HG02938 (cell line): ENCODE results near the gene NOBOX.
"Not testable (repeated sequence)": the region's sequence is repeated elsewhere in the genome, so short reads cannot be mapped to it uniquely, and the experiment has no call there.

Source experiments
- ATAC-seq: cut with Tn5 transposase; IDR thresholded peaks from one replicate; pipeline ENCODE4 v1.9.1; 2021; ENCODE audit warnings: mild to moderate bottlenecking, moderate library complexity; ENCODE audit not compliant: unreplicated experiment

Gene NOBOX

DNA sequence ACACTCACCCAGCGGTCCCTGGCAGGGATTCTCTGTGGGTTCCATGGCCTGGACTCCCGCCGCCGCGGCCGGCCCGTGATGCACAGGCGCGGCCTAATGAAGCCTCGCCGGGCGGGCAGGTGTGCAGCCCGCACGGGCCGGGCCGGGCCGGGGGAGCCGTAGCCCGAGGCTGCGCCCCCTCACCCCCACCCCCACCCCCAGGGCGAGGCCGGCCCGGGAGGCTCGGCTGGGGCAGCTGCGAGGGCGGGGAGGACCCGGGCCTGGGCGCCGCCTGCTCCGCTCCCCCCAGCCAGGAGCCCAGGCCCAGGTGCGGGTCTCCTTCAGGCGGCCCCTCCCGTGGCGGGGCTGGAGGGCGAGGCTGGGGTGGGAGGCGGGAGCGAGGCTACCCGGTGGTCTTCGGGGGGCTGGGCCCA, at the start of gene NOBOX:
Gene NOBOX, minus strand, starts transcription at position 45 of the 413 bp plus-strand sequence.
- no peak for ATAC-seq

DNA sequence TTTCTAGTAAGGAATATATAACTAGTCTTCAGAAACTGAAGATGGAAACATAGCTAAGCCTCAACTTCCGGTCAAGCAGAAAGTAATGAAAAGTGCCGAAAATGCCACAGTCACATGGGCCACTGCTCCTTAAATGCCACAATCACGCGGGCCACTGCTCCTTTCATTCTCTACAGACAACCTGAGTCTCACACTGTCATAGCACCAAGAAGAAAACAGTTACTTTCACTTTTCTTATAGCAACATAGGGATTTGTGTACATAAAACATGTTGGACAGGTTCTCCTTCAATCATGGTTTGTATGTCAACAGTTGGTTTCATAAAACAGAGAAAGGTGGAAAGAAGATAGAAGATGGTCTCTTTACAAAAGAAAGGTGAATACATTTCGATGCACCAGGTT, 48.6 kb upstream of the NOBOX start:
- peak; percentile 48 for ATAC-seq

DNA sequence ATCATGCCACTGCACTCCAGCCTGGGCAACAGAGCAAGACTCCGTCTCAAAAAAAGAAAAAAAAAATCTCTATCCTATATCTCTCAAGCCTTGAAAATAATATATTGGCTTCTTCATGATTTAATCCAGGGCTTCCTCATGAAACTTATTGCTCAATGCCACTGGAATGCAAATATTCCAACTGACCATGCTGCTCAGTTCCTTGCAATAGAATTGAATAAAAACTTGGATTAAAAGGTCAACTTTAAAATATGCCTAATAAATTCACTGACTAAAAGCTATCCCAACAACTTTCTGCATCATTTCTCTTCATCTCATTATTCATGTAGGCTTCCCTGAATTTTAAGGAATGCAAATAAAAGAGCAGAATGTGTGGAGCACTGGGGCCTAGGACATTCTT, 42.1 kb upstream of the NOBOX start:
- no peak for ATAC-seq

DNA sequence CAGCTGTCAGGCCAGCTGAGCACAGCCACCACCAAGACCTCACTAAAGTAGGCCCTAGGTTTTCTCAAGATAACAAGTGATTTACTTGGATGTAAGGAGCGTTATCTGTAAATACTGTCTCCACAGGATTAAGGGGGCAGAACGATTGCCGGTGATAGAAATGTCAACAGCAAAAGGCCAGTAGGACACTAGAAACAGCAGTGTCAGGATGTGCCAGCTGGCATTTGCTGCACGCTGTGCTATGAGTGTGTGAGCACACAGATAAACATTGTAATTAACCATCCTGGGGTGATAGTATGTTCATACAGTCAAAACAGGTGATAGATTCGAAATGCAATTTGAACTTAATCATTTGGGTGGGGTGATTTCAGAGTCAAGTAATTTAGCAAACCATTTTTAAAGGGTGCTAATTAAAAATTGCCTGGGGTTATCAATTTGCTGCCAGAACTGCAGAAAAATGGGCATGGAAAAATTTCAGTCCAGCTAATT, 36.3 kb upstream of the NOBOX start:
- ATAC-seq: no peak

DNA sequence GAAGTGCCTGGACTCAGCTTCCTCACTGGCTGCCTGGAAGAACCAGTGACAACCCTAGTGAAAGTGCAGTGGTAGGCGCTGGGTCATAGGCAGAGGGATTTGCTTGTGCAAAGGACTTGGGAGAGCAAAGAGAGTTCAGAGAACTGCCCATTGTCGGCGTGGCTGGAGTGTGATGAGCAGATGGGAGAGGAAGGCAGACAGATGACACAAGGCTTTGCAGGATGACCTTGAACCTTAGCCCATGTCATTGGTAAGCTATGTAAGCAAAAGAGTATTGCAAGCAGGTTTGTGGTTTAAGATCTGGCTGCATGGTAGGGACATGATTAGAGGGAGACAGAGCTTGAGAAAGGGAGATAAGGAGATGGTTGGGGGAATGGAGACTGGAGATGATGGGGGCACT, 35.3 kb upstream of the NOBOX start:
- no peak for ATAC-seq

DNA sequence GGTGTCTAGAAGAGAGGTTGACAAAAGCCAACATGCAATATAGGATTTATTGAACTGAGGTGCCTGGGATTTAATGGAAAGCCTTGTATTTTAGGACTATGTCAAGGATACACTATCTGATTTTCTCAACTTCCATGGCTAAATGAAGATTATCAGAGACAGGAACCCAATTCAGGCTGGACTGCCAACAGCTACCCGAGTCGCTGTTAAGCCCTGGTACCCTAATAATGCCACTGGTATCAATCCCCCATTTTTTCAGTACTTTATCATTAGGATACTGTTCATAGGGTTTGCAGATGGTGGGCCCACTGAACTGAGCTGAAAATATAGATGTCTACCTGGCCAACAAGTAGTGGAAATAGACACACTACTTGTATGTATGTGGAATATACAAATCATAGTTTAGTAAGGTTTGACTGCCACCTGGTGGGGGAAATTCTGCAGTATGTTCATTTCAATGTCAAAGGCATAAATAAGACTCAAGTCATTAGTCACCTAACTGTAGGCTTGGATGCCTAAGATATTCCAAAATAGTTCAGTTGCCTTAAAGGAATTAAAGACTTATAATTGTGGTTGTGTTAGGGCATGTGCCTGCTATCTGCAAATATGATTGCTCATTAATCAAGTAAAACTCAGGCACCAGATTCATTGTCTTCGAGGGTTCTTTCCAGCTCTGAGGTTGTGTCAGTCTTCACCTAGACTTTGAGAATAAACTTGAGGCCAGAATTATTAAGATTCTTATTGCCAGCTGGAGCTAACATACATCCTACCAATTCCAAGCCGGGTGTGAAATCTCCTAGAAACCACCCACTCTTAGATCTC, 34.1 kb upstream of the NOBOX start:
- ATAC-seq: peak; percentile 68

DNA sequence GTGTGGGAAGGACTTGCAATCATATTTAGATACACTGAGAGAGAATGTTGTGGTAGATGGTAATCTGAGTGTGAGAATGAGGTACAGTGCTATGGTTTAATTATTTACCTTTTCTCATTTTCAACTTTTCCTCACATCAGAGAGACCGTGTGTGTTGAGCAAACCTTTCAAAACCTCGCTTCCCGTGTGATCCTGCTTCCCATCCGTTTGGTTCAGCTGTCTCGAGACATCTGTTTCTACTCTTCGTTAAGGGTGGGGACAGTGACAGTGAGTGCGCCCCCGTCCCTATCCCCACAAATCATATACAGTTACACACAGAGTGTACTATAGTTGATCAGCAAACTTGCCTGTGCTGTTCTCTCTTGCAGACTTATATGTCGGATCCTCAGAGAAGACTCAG, 33.0 kb upstream of the NOBOX start:
- ATAC-seq: no peak

DNA sequence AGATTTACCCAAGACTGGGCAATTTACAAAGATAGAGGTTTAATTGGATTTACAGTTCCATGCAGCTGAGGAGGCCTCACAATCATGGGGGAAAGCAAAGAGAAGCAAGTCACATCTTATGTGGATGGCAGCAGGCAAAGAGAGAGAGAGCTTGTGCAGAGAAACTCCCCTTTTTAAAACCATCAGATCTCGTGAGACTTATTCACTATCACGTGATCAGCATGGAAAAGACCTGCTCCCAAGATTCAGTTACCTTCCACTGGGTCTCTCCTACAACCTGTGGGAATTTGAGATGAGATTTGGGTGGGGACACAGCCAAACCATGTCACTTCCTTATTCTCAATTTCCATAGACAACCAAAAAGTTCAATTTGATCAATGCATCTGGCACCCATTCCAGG, 24.9 kb upstream of the NOBOX start:
- ATAC-seq: no peak

DNA sequence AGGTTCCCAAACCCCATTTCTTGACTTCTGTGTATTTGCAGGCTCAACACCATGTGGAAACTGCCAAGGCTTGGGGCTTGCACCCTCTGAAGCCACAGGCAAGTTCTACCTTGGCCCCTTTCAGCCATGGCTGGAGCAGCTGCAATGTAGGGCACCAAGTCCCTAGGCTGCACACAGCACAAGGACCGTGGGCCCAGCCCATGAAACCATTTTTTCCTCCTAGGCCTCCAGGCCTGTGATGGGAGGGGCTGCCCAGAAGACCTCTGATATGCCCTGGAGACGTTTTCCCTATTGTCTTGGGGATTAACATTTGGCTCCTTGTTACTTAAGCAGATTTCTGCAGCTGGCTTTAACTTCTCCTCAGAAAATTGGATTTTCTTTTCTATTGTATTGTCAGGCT, 24.0 kb upstream of the NOBOX start:
- ATAC-seq: not testable (repeated sequence)

DNA sequence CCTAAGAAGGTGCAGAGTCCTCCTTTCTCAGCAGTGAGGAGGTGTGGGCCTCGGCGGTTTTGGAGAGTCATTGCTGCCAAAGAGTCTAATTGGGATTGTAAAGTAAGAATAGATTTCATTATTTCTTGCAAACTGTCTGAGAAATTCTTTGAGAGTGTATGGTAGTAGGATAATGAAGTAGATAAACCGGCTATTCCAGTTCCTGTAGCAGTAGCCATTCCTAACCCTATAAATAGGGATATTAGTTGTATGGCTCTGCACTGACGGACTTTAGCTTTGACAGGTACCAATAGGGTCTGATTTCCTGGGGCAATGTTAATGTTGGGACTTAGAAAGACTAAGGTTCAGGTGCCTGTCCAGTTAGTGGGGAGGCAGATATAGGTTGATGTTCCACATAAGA, 15.4 kb upstream of the NOBOX start:
- not testable (repeated sequence) for ATAC-seq

DNA sequence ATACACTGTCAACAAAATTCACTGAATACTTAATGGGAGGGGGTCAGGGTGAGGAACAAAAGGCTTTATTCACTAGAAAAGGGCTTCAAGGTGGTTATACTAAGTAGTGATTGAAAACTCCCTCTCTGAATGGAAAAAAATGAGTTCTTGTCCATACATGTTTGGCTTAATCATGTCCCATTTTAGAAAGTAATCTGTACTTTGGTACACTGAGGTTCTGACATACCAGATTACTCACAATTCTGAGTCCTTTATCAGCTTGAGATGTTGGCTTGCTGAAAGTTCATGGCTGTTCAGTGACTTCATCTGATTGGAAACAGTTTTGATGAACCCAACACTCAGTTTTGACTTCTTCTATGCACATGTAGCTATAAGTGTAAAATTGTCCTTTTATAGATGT, 12.8 kb upstream of the NOBOX start:
- no peak for ATAC-seq

DNA sequence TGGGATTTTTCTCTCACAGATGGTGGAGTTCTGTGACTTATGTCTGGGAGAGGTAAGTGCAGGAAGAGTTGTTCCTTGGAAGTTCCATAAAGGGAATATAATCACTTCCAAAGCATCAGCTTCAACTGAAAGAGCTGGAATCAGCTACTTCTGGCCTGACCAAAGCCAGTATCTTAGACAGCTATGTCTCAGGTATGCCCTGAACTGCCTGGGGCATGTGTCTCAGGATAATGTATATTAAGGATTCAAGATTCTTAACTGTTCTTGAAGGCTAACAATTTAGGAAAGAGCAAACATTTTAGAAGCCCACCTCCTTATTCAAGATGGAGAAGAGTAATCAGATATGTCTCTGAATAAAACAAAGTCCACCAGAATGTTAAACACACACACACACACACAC, 12.4 kb upstream of the NOBOX start:
- ATAC-seq: no peak

DNA sequence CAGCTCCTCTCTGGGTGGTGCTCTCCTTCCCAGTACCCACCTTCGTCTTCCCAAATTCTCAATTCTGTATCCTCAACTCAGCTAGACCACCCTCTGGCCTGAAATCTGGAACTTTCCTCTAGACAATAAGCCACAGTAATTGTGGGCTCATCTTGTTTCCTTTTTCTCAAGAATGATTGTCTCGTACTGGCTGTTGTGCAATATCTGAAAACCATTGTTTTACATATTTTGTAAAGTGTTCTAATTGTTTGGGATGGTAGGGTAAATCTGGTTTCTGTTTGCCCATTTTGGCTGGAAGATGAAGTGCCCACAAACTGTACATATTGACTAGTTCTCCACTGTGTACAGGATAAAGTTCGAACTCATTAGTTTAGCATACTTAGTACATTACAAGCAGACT, 11.3 kb upstream of the NOBOX start:
- ATAC-seq: no peak

DNA sequence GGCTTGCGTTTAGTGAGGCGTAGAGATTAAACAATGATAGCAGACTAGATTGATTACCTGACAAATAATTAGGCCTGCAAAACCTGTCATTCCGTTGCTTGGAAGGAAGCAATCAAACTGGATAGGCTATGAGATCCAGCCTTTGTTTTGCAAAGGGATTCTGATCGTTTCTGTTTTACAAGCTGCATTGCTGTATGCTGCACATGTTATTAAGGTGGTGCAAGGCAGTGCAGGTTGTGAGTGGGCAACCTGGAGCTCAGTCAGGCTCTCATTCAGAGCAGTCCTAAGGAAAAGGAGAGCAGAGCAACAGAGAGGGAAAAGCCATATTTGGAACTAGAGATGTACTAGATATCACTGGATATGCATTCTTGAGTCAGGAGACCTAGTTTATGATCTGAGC, 6.9 kb upstream of the NOBOX start:
- no peak for ATAC-seq

DNA sequence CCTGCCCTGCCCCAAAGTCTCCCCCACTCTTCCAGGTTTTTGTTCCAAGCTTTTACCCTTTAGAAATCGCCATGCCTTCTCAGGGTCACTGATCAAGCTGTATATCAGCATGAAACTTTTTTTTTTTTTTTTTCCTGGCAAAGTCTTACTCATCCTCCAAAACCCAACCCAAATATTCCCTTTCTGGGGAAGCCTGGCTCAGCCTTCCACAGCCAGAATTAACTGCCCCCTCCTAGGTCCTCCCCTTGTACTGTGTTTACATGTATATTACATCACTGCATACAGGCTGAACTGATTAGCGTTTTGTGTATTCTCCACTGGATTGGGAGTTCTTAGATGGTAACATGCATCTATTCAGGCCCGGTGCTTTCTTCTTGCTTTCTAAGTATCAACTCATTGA, 4.6 kb upstream of the NOBOX start:
- ATAC-seq: no peak

DNA sequence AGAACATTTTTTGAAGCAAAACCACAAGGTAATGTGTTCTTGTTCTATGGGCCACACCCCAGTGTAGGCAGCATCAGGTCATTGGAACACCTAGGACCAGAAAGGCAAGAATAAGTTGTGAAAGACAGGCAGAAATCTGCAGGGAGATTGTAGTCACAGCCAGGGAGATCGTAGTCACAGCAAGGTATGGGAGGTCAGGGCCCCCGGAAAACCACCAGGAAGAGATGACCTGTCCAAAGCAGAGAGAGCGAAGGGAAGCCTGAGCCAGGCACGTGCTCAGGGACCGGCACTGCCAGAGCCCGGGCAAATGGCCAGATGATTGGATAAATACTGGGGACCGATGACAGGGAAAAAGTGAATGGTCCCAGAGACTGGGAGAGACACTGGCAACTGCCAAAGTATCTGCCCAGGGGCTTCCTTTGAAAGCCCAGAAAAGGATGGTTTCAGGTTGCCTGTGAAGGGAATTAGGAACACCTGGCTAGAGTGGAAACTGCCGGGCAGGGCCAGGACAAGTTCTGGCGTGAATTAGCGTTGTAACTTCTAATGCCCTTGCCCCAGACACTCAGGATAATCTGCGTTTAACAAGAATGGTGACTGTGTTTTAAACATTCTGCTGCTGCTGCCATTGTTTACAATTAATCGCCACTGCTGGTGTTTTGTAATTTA, 3.9 kb upstream of the NOBOX start:
- ATAC-seq: no peak

DNA sequence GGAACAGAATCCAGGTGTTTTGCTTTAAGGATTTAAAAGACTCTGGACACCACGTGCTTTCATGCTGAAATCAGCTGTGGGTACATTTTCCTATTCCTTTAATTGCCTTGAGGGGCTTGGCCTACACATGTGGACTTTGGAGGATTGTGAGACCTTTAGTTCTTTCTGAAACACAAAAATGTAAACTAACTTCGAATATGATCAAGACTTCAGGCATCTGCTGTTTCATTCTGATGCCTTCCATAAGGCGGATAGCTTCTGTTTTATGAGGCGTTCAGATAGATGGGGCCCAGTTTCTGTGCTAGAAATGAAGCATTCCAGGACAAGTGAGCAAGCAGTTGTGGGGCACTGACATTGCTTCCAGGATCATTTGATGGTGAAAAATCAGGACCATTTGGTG, 1.5 kb upstream of the NOBOX start:
- ATAC-seq: no peak

DNA sequence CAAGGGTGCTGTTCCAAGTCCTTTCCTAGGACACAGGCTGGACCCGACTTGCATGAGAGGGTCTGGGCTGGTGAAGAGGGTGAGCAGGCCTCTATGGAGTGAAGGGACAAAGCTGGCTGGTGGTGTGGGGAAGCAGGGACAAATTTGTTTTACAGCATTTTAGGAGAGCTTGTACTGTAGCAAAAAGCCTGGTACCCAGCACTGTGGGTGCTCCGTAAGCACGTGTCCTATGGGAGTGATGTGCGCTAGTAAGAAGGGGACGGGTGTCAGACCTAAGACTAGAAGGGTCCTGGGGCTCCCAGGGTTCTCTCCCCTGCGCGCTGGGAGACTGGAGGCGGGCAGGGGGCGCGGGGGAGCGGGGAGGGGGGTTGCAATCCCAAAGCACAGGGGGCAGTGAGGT, 391 bp downstream of the NOBOX start:
- no peak for ATAC-seq

DNA sequence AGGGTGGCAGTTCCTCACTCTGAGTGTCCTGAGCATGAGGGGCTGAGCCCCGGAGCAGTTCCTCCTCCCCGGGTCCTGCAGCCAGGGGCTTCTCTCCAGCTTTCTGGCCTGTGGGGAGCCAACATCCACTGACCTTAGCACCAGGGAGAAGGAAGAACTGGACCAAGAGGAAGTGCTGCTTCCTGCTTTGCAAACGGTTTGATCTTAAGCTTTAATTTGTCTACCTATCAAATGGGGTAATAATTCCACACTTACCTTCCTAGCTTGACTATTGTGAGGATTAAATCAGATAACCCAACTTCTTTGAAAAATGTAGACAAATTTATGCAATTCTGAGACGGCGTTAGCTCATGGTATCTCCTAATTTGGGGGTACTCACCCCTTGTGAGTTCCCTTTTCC, 2.0 kb downstream of the NOBOX start:
- no peak for ATAC-seq

DNA sequence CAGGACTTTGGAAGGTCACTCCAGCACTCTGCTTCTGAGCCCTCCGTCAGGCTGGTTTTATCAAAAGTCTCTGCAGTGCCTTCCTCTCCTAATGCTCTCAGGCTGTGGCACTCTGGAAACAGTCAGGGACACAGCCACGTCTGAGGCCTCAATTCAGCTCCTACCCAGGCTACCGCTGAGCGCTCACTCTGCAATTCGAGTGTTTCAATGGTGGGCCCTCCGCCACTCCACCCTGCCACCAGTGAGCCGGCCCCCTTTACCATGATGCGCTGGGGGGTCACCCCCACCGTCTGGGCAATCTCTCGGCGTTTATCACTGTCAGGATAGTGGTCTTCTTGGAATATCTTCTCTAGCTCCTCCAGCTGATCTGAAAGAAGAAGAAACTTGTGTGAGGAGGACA, 3.5 kb downstream of the NOBOX start:
- no peak for ATAC-seq

DNA sequence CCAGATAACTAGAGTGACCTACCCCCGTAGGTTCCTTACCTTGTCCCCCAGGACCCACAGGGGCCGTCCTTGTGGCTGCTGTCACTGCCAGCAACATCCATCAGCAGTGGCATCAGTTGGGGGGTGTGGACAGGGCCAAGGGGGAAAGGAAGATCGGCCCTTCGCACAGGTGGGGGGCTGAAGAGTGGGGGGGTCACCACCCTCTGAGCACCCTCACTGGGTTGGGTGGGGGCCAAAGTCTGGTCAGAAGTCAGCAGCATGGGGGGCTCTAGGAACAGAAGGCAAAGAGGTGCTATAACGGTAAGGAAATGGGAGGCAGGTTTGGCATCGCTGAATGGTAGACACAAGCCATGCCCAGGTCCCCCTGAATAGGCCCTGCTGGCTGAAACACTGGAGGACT, 4.6 kb downstream of the NOBOX start:
- no peak for ATAC-seq

DNA sequence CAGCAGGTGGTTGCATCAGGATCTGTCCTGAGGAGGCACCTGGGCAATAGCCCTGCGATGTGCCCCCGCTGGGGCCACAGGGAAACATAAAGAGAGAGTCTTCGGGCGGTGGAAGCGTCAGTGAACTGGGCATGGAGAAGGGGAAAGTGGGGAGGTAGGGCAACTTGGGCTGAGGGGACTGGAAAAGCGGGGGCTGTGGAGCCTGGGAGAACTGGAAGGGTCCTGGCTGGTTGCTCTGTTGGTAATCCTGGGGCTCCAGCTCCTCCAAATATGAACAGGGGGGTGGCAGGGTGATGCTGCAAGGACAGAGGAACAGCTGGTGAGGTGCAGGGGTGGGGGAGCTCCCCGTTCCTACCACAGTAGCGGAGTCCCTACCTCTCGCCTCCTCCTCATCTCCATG, 5.2 kb downstream of the NOBOX start:
- ATAC-seq: no peak
